Neural crest cell (in vitro differentiated cells): ENCODE measurements around the gene C2orf49. TPM values are rescaled to one million over a fixed set of nuclear protein-coding genes. Genes with fewer than 3 reads are reported as not detected.

ENCODE experiments used
- DNase-seq: peaks from one replicate; pipeline ENCODE4 v3.0.0; 2021; ENCODE audit warnings: low read depth, mixed read lengths, low spot score
- H3K27ac Mint-ChIP-seq: one replicate; pipeline ENCODE4 v1.8.0; 2021; ENCODE audit warnings: mild to moderate bottlenecking, mixed read lengths; ENCODE audit not compliant: unreplicated experiment
- H3K27me3 Mint-ChIP-seq: 2 replicates; pipeline ENCODE4 v1.8.0; 2021; ENCODE audit warnings: low read depth, mild to moderate bottlenecking, mixed read lengths
- H3K36me3 Mint-ChIP-seq: 2 replicates; pipeline ENCODE4 v1.8.0; 2021; ENCODE audit warnings: low read depth, mild to moderate bottlenecking, mixed read lengths
- H3K4me1 Mint-ChIP-seq: 2 replicates; pipeline ENCODE4 v1.8.0; 2021; ENCODE audit warnings: mixed read lengths
- H3K4me3 Mint-ChIP-seq: one replicate; pipeline ENCODE4 v1.8.0; 2021; ENCODE audit warnings: mild to moderate bottlenecking, mixed read lengths
- H3K9me3 Mint-ChIP-seq: 2 replicates; pipeline ENCODE4 v1.8.0; 2021; ENCODE audit warnings: mixed read lengths
- CTCF ChIP-seq: fragments of 200-600 bp; sonication (generic); conservative IDR thresholded peaks from 2 replicates; pipeline ENCODE4 v1.5.0; 2021; ENCODE audit warnings: antibody characterized with exemption, mild to moderate bottlenecking
- total RNA-seq: library from RNA; stranded (reverse); gene quantifications from 2 replicates; pipeline ENCODE4 v1.2.1, GENCODE V29; 2021

Gene C2orf49
- total RNA-seq, 1 donor from 2014 or later: 19.9 TPM

GRCh38 chr2:105361102-105361889 is 24.0 kb downstream of the C2orf49 start:
- Mint-ChIP-seq H3K36me3 (peaks cover 19% of the 10 kb centered on the region), H3K27ac (no peak overlapping the region)
- TF ChIP-seq CTCF: no peak

GRCh38 chr2:105362862-105363591 is 25.7 kb downstream of the C2orf49 start:
- Mint-ChIP-seq H3K27ac (no peak overlapping the region), H3K4me1 (no peaks in the 10 kb centered on the region), H3K9me3 (no peaks in the 10 kb centered on the region), H3K36me3 (peaks cover 9% of the 10 kb centered on the region), H3K27me3 (no peaks in the 10 kb centered on the region), H3K4me3 (no peak overlapping the region)
- DNase-seq: no peak
- no peak for TF ChIP-seq CTCF

More at GRCh38 chr2:105361102-105361889, 24.0 kb downstream of the C2orf49 start:
- peaks cover 3% of the 10 kb centered on the region for H3K9me3 Mint-ChIP-seq
- no peak for DNase-seq
- no peak overlapping the region for H3K4me3 Mint-ChIP-seq
- no peaks in the 10 kb centered on the region for H3K27me3 Mint-ChIP-seq
- H3K4me1 Mint-ChIP-seq: no peaks in the 10 kb centered on the region

- DNase-seq: no peak
- Mint-ChIP-seq H3K27me3 (no peaks in the 10 kb centered on the region), H3K4me1 (peaks cover under 1% of the 10 kb centered on the region), H3K36me3 (peaks cover 2% of the 10 kb centered on the region), H3K27ac (no peak overlapping the region), H3K4me3 (no peak overlapping the region), H3K9me3 (no peaks in the 10 kb centered on the region)
- no peak for TF ChIP-seq CTCF
These were observed 27.2 kb downstream of the C2orf49 start for GRCh38 chr2:105364436-105365139.

- Mint-ChIP-seq H3K36me3 (no peaks in the 10 kb centered on the region), H3K4me3 (no peak overlapping the region), H3K4me1 (peaks cover 6% of the 10 kb centered on the region), H3K27me3 (no peaks in the 10 kb centered on the region), H3K27ac (no peak overlapping the region), H3K9me3 (no peaks in the 10 kb centered on the region)
- DNase-seq: no peak
- TF ChIP-seq CTCF: no peak
These were observed 27.9 kb downstream of the C2orf49 start for GRCh38 chr2:105365206-105365605.

- H3K36me3 Mint-ChIP-seq: no peaks in the 10 kb centered on the region
- peaks cover 12% of the 10 kb centered on the region for H3K4me1 Mint-ChIP-seq
- no peaks in the 10 kb centered on the region for H3K9me3 Mint-ChIP-seq
- H3K27me3 Mint-ChIP-seq: no peaks in the 10 kb centered on the region
- no peak for DNase-seq
- H3K27ac Mint-ChIP-seq: no peak overlapping the region
- no peak for TF ChIP-seq CTCF
- no peak overlapping the region for H3K4me3 Mint-ChIP-seq
These were observed 31.5 kb downstream of the C2orf49 start for GRCh38 chr2:105368759-105369408.
